Mucosa of stomach (tissue), 1 donor: Measurements from ENCODE around the gene DEXI.

Experiments used
- H3K27me3 ChIP-seq: one replicate; pipeline ENCODE4 v1.7.0; 2013; ENCODE audit warnings: mild to moderate bottlenecking, low read length; ENCODE audit not compliant: control insufficient read depth, insufficient read depth
- H3K36me3 ChIP-seq: one replicate; pipeline ENCODE4 v1.7.0; 2013; ENCODE audit warnings: low read length; ENCODE audit not compliant: control insufficient read depth, insufficient read depth
- H3K4me1 ChIP-seq: one replicate; pipeline ENCODE4 v1.7.0; 2013; ENCODE audit warnings: mild to moderate bottlenecking, low read length; ENCODE audit not compliant: control insufficient read depth, insufficient read depth
- H3K4me3 ChIP-seq: one replicate; pipeline ENCODE4 v1.7.0; 2013; ENCODE audit warnings: low read length
- H3K9ac ChIP-seq: one replicate; pipeline ENCODE4 v1.7.0; 2013; ENCODE audit warnings: mild to moderate bottlenecking, low read length, moderate library complexity
- H3K9me3 ChIP-seq: one replicate; pipeline ENCODE4 v1.7.0; 2013; ENCODE audit warnings: mild to moderate bottlenecking, low read length, moderate library complexity; ENCODE audit not compliant: control insufficient read depth
- donor health status: Pancreatic carcinoma.

DEXI gene

DNA sequence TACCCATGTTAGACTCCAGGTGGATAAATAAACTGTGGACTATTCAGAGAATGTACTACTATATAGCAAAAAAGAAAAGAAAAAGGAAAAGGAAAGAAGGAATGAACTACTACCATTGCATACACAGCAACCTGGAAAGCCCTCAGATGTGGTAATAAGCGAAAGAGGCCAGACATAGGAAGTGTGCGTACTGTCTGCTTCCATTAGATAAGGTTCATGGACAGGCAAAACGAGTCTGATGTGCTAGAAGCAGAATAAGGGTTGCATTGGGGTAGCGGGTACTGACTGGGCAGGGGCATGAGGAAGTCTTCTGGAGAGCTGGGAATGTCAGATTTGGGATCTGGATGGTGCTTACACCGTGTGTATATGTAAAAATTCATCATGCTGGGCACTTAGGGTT lies 23.9 kb upstream of the DEXI start:
- no peak overlapping the region for H3K9ac ChIP-seq
- no peak overlapping the region for H3K4me3 ChIP-seq
- H3K4me1 ChIP-seq, result peaks cover 5% of the 10 kb centered on the region
- H3K9me3 ChIP-seq, result no peaks in the 10 kb centered on the region
- peaks cover 10% of the 10 kb centered on the region for H3K36me3 ChIP-seq
- no peaks in the 10 kb centered on the region for H3K27me3 ChIP-seq

- Histone ChIP-seq H3K27me3 (no peaks in the 10 kb centered on the region), H3K4me1 (peaks cover 5% of the 10 kb centered on the region), H3K36me3 (peaks cover 9% of the 10 kb centered on the region), H3K4me3 (no peak overlapping the region), H3K9me3 (no peaks in the 10 kb centered on the region), H3K9ac (no peak overlapping the region)
These were observed 23.3 kb upstream of the DEXI start for GRCh38 chr16:10965440-10966061.

- H3K4me1 ChIP-seq, result peaks cover 5% of the 10 kb centered on the region
- H3K9me3 ChIP-seq, result no peaks in the 10 kb centered on the region
- H3K36me3 ChIP-seq, result peaks cover 9% of the 10 kb centered on the region
- H3K27me3 ChIP-seq, result no peaks in the 10 kb centered on the region
- no peak overlapping the region for H3K9ac ChIP-seq
- no peak overlapping the region for H3K4me3 ChIP-seq
These were observed 22.6 kb upstream of the DEXI start for GRCh38 chr16:10964891-10965326.

- Histone ChIP-seq H3K9ac (no peak overlapping the region), H3K36me3 (peaks cover 9% of the 10 kb centered on the region), H3K9me3 (no peaks in the 10 kb centered on the region), H3K27me3 (no peaks in the 10 kb centered on the region), H3K4me1 (peaks cover 5% of the 10 kb centered on the region), H3K4me3 (no peak overlapping the region)
These were observed 22.0 kb upstream of the DEXI start for GRCh38 chr16:10964039-10964890.

- Histone ChIP-seq H3K9me3 (no peaks in the 10 kb centered on the region), H3K9ac (no peak overlapping the region), H3K27me3 (no peaks in the 10 kb centered on the region), H3K36me3 (peaks cover 9% of the 10 kb centered on the region), H3K4me1 (peaks cover 5% of the 10 kb centered on the region), H3K4me3 (no peak overlapping the region)
These were observed 19.0 kb upstream of the DEXI start for GRCh38 chr16:10961231-10961630.

GRCh38 chr16:10959161-10959560 lies 16.9 kb upstream of the DEXI start:
- Histone ChIP-seq H3K9me3 (no peaks in the 10 kb centered on the region), H3K9ac (no peak overlapping the region), H3K27me3 (no peaks in the 10 kb centered on the region), H3K36me3 (peaks cover 9% of the 10 kb centered on the region), H3K4me1 (peaks cover 4% of the 10 kb centered on the region), H3K4me3 (no peak overlapping the region)

- no peaks in the 10 kb centered on the region for H3K36me3 ChIP-seq
- H3K4me3 ChIP-seq, result no peak overlapping the region
- no peaks in the 10 kb centered on the region for H3K27me3 ChIP-seq
These were observed 15.7 kb upstream of the DEXI start for GRCh38 chr16:10957771-10958482.

GRCh38 chr16:10954903-10955302 lies 12.6 kb upstream of the DEXI start:
- H3K4me1 ChIP-seq, result peaks cover 7% of the 10 kb centered on the region
- no peaks in the 10 kb centered on the region for H3K27me3 ChIP-seq
- H3K9me3 ChIP-seq, result no peaks in the 10 kb centered on the region
- H3K36me3 ChIP-seq, result no peaks in the 10 kb centered on the region
- no peak overlapping the region for H3K9ac ChIP-seq
- no peak overlapping the region for H3K4me3 ChIP-seq

More at GRCh38 chr16:10957771-10958482, 15.7 kb upstream of the DEXI start:
- Histone ChIP-seq H3K4me1 (peaks cover 7% of the 10 kb centered on the region), H3K9ac (no peak overlapping the region), H3K9me3 (no peaks in the 10 kb centered on the region)

DNA sequence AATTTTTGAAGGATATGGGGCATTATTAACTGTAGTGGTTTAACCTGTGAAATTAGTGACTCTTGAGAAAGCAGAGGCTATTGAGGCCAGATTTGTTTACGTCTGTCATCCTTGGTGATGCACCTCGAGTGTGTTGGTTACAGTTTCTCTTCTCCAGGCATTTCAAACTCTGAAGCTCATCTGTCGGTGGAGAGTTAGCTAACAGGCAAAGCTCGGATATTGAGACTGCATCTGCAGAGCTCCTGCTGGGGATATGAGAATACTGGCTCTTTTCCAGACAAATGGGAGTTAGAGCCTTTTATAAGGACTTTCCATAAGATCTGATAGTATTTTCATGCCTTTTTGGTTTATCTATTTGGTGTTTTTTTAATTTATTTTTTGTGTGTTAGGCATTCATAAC lies 8.8 kb upstream of the DEXI start:
- Histone ChIP-seq H3K4me1 (peaks cover 11% of the 10 kb centered on the region), H3K36me3 (no peaks in the 10 kb centered on the region), H3K27me3 (no peaks in the 10 kb centered on the region), H3K4me3 (no peak overlapping the region), H3K9me3 (no peaks in the 10 kb centered on the region), H3K9ac (no peak overlapping the region)

DNA sequence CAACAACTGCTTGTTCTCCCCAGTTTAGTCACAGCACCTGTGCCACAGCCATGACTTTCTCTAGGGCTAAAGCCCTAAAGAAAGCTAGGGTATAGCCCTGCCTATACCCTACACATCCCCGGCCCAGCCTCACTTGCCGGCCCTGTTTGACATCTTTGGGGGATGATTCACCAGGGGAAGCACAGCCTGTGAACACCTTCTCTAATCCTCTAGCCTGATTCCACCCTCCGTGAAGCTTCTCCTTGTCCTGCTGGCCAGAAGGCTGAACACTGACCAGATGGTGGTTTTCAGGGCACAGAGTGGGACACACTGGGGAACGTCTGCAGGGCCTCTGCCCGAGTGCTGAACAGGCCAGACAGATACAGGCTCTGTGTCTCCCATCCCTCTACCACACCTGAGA lies 8.1 kb upstream of the DEXI start:
- Histone ChIP-seq H3K27me3 (no peaks in the 10 kb centered on the region), H3K36me3 (no peaks in the 10 kb centered on the region), H3K4me3 (no peak overlapping the region), H3K9me3 (no peaks in the 10 kb centered on the region), H3K9ac (no peak overlapping the region), H3K4me1 (peaks cover 18% of the 10 kb centered on the region)

DNA sequence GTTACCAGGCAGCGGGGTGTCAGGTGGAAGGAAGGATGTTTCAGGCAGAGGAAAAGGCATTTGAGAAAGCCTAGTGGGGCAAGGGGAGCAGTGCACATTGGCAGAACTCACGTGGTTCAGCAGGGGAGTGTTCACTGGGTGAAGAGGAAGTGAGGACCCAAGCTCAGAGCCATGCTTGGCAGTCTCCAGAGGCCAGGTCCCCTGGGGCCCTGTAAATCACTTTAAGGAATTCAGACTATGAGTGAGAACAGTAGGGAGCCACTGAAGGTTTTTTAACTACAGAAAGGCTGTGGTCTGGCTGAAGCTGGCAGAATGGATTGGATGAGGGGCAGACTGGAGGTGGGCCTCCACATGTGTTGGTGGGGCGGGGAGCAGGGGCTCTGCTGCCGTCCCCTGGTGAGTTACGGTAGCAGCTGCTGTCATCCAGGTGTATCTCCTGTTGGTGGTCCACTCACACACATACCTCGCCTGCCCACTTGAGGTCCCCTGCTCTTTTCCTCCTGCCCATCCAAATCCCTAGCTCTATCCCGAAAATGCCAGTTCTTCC lies 7.2 kb upstream of the DEXI start:
- Histone ChIP-seq H3K9me3 (no peaks in the 10 kb centered on the region), H3K4me1 (peaks cover 22% of the 10 kb centered on the region), H3K9ac (no peak overlapping the region), H3K36me3 (no peaks in the 10 kb centered on the region), H3K27me3 (no peaks in the 10 kb centered on the region), H3K4me3 (no peak overlapping the region)
